ENCODE measurements around the gene PKHD1. TPM values are rescaled to one million over a fixed set of nuclear protein-coding genes. Genes with fewer than 3 reads are reported as not detected.

The PKHD1 gene
- total and polyA plus RNA-seq, 2 of the 8 experiments (the other 6 are each of a cell fraction or from before 2014, with no cell fraction given) = 0.06 to 0.09 TPM

GRCh38 chr6:52010806-52011205 is 76.6 kb downstream of the PKHD1 start:
- POLR2A ChIA-PET (ENCODE audit: partially characterized antibody) = no interaction called here

More at GRCh38 chr6:52010806-52011205, 76.6 kb downstream of the PKHD1 start:
- FAIRE-seq (no peak), DNase-seq (ENCODE audit: low read depth in 1 of 2, low spot score in 2 of 2) (no peak)
- no peak overlapping the region for H3K14ac ChIP-seq (ENCODE audit: insufficient read length)
- TF ChIP-seq FOSL1 (IDR thresholded peaks at IDR 0.05; ENCODE audit: insufficient read depth, low read depth, low read length) (no peak), MAX (IDR thresholded peaks at IDR 0.05) (no peak), RFX5 (IDR thresholded peaks at IDR 0.05; ENCODE audit: borderline replicate concordance, low read depth, low read length) (no peak), JUND (IDR thresholded peaks at IDR 0.05; ENCODE audit: low read length) (no peak), BCL11A (IDR thresholded peaks at IDR 0.05; ENCODE audit: low read depth in 2 of 2, low read length in 2 of 2) (no peak), CHD1 (IDR thresholded peaks at IDR 0.05; ENCODE audit: low read depth, low read length) (no peak), SAP30 (IDR thresholded peaks at IDR 0.05; ENCODE audit: insufficient read depth, insufficient replicate concordance, low read length) (no peak), TCF12 (IDR thresholded peaks at IDR 0.05; ENCODE audit: low read depth, low read length) (no peak), PHF8 (conservative IDR thresholded peaks at IDR 0.05; ENCODE audit: low read depth, low read length) (no peak)
- H3K9ac ChIP-seq (replicated peaks in 1 of 4; ENCODE audit: extremely low read depth in 1 of 4, low read depth in 3 of 4, low read length in 3 of 4) = no peak overlapping the region
- no peak overlapping the region for H2BK15ac ChIP-seq (ENCODE audit: low read length)
- H3K79me2 ChIP-seq (ENCODE audit: control insufficient read depth in 1 of 2, insufficient read depth in 2 of 2, low read length in 2 of 2) = no peaks in the 10 kb centered on the region
- no peaks in the 10 kb centered on the region for H3K79me1 ChIP-seq (ENCODE audit: low read depth, low read length)
- H2BK5ac ChIP-seq (ENCODE audit: low read depth, low read length) = no peak overlapping the region
- no peak overlapping the region for H3K4ac ChIP-seq (replicated peaks; ENCODE audit: insufficient read length, low read depth, low read length)
- H2AFZ ChIP-seq (ENCODE audit: low read length) = no peak overlapping the region
- no peak overlapping the region for H2AK5ac ChIP-seq (ENCODE audit: low read depth, low read length)
- no peak overlapping the region for H3K23ac ChIP-seq (ENCODE audit: insufficient read length)
- H4K20me1 ChIP-seq (replicated peaks in 1 of 2; ENCODE audit: control insufficient read depth in 1 of 2, insufficient read depth in 2 of 2, low read length in 2 of 2) = no peaks in the 10 kb centered on the region
- no peak overlapping the region for H3K18ac ChIP-seq (ENCODE audit: extremely low read depth, low read length)
- H2BK20ac ChIP-seq (ENCODE audit: low read length) = no peak overlapping the region
- CTCF ChIA-PET (ENCODE audit: partially characterized antibody) = interaction anchor here (0.6 to 5.2 kb wide), 11 partner anchors 8 to 149 kb away, joined by 3 to 28 read pairs (median 3); no protein-coding TSS in a partner anchor
- H3K4me2 ChIP-seq (ENCODE audit: insufficient read depth in 1 of 2, low read depth in 2 of 2, low read length in 2 of 2) = no peak overlapping the region
- no peaks in the 10 kb centered on the region for H3K4me1 ChIP-seq (replicated peaks in 1 of 4; ENCODE audit: control insufficient read depth in 3 of 4, insufficient read depth in 4 of 4, low read length in 3 of 4)
- H3K4me3 ChIP-seq (ENCODE audit: extremely low read depth in 1 of 4, insufficient read depth in 2 of 4, low read depth in 3 of 4, low read length in 4 of 4) = no peak overlapping the region
- no peaks in the 10 kb centered on the region for H3K27me3 ChIP-seq (replicated peaks in 1 of 4; ENCODE audit: control insufficient read depth in 3 of 4, extremely low read depth in 1 of 4, insufficient read depth in 3 of 4, low read length in 3 of 4)
- H4K8ac ChIP-seq (ENCODE audit: extremely low read depth, insufficient read depth, low read length) = no peak overlapping the region
- no peak overlapping the region for H4K5ac ChIP-seq (ENCODE audit: insufficient read length, low read depth, low read length)
- 100% methylated on average over 1 of the region's 1 CpG; no CpG with 5 or more reads in 1 of the 2 experiments for WGBS, 2 experiments (ENCODE audit: extremely low coverage in 1 of 2, insufficient coverage in 1 of 2, insufficient read length in 1 of 2, insufficient replicate concordance in 2 of 2, low coverage in 1 of 2, low lambda C conversion rate in 2 of 2, missing lambda C conversion rate in 1 of 2)
- H4K91ac ChIP-seq (replicated peaks; ENCODE audit: insufficient read length, low read length) = no peak overlapping the region
- no peak overlapping the region for H2BK120ac ChIP-seq (replicated peaks; ENCODE audit: low read depth, low read length)
- H3K56ac ChIP-seq (replicated peaks; ENCODE audit: insufficient read length, low read depth, low read length) = no peak overlapping the region
- no peaks in the 10 kb centered on the region for H3K36me3 ChIP-seq (ENCODE audit: control insufficient read depth in 2 of 4, insufficient read depth in 4 of 4, low read length in 3 of 4)
- peaks cover 5% of the 10 kb centered on the region; the same call in 1 of the 2 replicates for H3K23me2 ChIP-seq (ENCODE audit: low read depth, low read length)
- no peaks in the 10 kb centered on the region for H3K9me3 ChIP-seq (ENCODE audit: insufficient read depth in 2 of 2, low read depth in 1 of 2, low read length in 1 of 2)
- no peak overlapping the region for H3K27ac ChIP-seq (ENCODE audit: low read depth, low read length)
- no peak overlapping the region for H2BK12ac ChIP-seq (ENCODE audit: low read depth, low read length)

Measured in H1 (cell line).